Mesendoderm (in vitro differentiated cells): ENCODE results near the gene DENND1A.

Experiments
- DNase-seq: peaks from one replicate; pipeline ENCODE4 v3.0.0; 2013
- H2AK5ac ChIP-seq: 2 replicates; pipeline ENCODE4 v1.6.1; 2013; ENCODE audit warnings: low read length, inconsistent platforms
- H2BK120ac ChIP-seq: 2 replicates; pipeline ENCODE4 v1.6.1; 2013; ENCODE audit warnings: low read depth, mild to moderate bottlenecking, low read length, moderate library complexity, mixed read lengths
- H2BK15ac ChIP-seq: replicated peaks from 2 replicates; pipeline ENCODE4 v1.6.1; 2013; ENCODE audit warnings: low read depth, mild to moderate bottlenecking, moderate library complexity
- H2BK5ac ChIP-seq: 2 replicates; pipeline ENCODE4 v1.6.1; 2013; ENCODE audit warnings: low read length, inconsistent platforms
- H3K18ac ChIP-seq: 2 replicates; pipeline ENCODE4 v1.6.1; 2013; ENCODE audit warnings: mild to moderate bottlenecking, low read length, mixed read lengths
- H3K23ac ChIP-seq: one replicate; pipeline ENCODE4 v1.6.1; 2013; ENCODE audit warnings: low read length
- H3K27ac ChIP-seq: 2 replicates; pipeline ENCODE4 v1.5.1; 2013; ENCODE audit warnings: low read depth, mild to moderate bottlenecking, inconsistent platforms, low read length, moderate library complexity
- H3K27me3 ChIP-seq: 2 replicates; pipeline ENCODE4 v1.6.1; 2013; ENCODE audit warnings: low read length, control low read depth, mild to moderate bottlenecking, inconsistent platforms; ENCODE audit not compliant: insufficient read depth, poor library complexity
- H3K36me3 ChIP-seq: 2 replicates; pipeline ENCODE4 v1.6.1; 2013; ENCODE audit warnings: low read length, inconsistent platforms; ENCODE audit not compliant: control insufficient read depth, insufficient read depth
- H3K4ac ChIP-seq: one replicate; pipeline ENCODE4 v1.6.1; 2013; ENCODE audit warnings: low read depth, mild to moderate bottlenecking, low read length, moderate library complexity
- H3K4me1 ChIP-seq: 2 replicates; pipeline ENCODE4 v1.6.1; 2013; ENCODE audit warnings: low read depth, low read length, inconsistent platforms; ENCODE audit not compliant: control insufficient read depth
- H3K4me2 ChIP-seq: 2 replicates; pipeline ENCODE4 v1.6.1; 2013; ENCODE audit warnings: low read length
- H3K4me3 ChIP-seq: 2 replicates; pipeline ENCODE4 v1.5.1; 2013; ENCODE audit warnings: mild to moderate bottlenecking, low read length
- H3K56ac ChIP-seq: one replicate; pipeline ENCODE4 v1.6.1; 2013; ENCODE audit warnings: low read length
- H3K79me1 ChIP-seq: 2 replicates; pipeline ENCODE4 v1.6.1; 2013; ENCODE audit warnings: low read length, inconsistent platforms
- H3K79me2 ChIP-seq: 2 replicates; pipeline ENCODE4 v1.6.1; 2013; ENCODE audit warnings: mild to moderate bottlenecking, low read length; ENCODE audit not compliant: control insufficient read depth, insufficient read depth
- H3K9ac ChIP-seq: 2 replicates; pipeline ENCODE4 v1.6.1; 2013; ENCODE audit warnings: low read length, inconsistent platforms
- H4K5ac ChIP-seq: one replicate; pipeline ENCODE4 v1.6.1; 2013; ENCODE audit warnings: low read length
- H4K8ac ChIP-seq: one replicate; pipeline ENCODE4 v1.6.1; 2013; ENCODE audit warnings: low read depth, mild to moderate bottlenecking, control low read depth, low read length, moderate library complexity
- WGBS: extraction: QIAGEN DNeasy Blood & Tissue Kit; methylation state at CpG from one replicate; pipeline ENCODE4 v1.1.7; 2013; ENCODE audit warnings: low lambda C conversion rate, missing lambda C conversion rate; ENCODE audit not compliant: insufficient coverage; ENCODE audit errors: extremely low coverage; 5-methylcytosine and 5-hydroxymethylcytosine counted together

DENND1A gene

DNA sequence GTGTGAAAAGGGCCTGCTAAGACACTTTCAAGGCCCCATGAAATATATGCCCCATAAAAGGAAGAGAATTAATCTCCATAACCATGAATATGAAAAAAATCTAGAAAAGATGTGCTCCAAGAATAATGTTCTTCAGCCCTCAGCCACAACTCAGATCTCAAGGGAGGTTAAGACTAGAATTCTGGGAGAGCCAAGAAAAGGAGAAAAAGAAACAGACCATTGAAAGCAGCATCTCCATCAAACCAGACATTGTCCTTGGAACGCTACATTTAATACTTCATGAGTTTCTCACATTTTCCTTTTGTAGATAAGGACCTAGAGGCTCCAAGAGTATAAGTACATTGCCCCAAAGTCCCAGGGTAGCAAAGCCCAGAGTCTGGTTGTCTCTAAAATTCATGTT is 270.6 kb downstream of the DENND1A start:
- no CpG with 5 or more reads among the region's 1 CpG for WGBS
- no peak overlapping the region for H3K56ac ChIP-seq
- no peak overlapping the region for H3K27ac ChIP-seq

DNA sequence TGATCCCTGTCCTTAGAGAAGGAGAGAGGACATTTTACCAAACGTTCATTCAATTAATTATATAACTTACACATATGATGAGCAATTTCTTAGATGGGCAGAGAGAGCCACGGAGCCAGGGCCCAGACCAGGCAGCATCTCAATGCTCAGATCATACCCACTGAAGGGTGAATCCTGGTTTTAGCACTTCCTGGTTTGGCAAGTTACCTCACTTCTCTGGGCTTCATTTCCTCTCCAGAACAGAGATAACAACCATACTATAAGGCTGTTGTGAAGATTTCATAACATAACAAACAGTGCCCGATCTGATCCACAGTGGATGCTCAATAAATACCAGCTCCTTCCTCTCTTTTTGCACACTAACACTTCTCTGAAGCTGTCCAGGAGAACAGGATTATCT is 271.1 kb downstream of the DENND1A start:
- no peaks in the 10 kb centered on the region for H3K36me3 ChIP-seq
- no peak overlapping the region for H4K5ac ChIP-seq
- H2BK120ac ChIP-seq = no peak overlapping the region
- no peak overlapping the region for H2AK5ac ChIP-seq
- DNase-seq = no peak
- H4K8ac ChIP-seq = no peak overlapping the region
- no peak overlapping the region for H3K4ac ChIP-seq
- no peak overlapping the region for H3K4me3 ChIP-seq
- no peak overlapping the region for H3K9ac ChIP-seq
- no peaks in the 10 kb centered on the region for H3K79me2 ChIP-seq
- H3K27me3 ChIP-seq = no peaks in the 10 kb centered on the region
- H3K27ac ChIP-seq = no peak overlapping the region
- H3K79me1 ChIP-seq = no peaks in the 10 kb centered on the region
- no peak overlapping the region for H3K23ac ChIP-seq
- WGBS = no CpG with 5 or more reads among the region's 3 CpGs
- H2BK15ac ChIP-seq = no peak overlapping the region
- no peak overlapping the region for H3K56ac ChIP-seq
- H2BK5ac ChIP-seq = no peak overlapping the region
- no peak overlapping the region for H3K4me2 ChIP-seq
- H3K4me1 ChIP-seq = peaks cover 8% of the 10 kb centered on the region
- no peak overlapping the region for H3K18ac ChIP-seq

More for the DNA sequence above, 270.6 kb downstream of the DENND1A start:
- no peak overlapping the region for H4K8ac ChIP-seq
- H3K79me1 ChIP-seq = no peaks in the 10 kb centered on the region
- H2AK5ac ChIP-seq = no peak overlapping the region
- H3K9ac ChIP-seq = no peak overlapping the region
- H2BK15ac ChIP-seq = no peak overlapping the region
- no peaks in the 10 kb centered on the region for H3K36me3 ChIP-seq
- H3K4me2 ChIP-seq = no peak overlapping the region
- H3K4me3 ChIP-seq = no peak overlapping the region
- H3K23ac ChIP-seq = no peak overlapping the region
- no peak overlapping the region for H3K18ac ChIP-seq
- DNase-seq = no peak
- no peak overlapping the region for H2BK120ac ChIP-seq
- H3K27me3 ChIP-seq = no peaks in the 10 kb centered on the region
- H4K5ac ChIP-seq = no peak overlapping the region
- H3K79me2 ChIP-seq = no peaks in the 10 kb centered on the region
- peaks cover 8% of the 10 kb centered on the region for H3K4me1 ChIP-seq
- no peak overlapping the region for H2BK5ac ChIP-seq
- no peak overlapping the region for H3K4ac ChIP-seq

GRCh38 chr9:123657941-123658340 is 272.0 kb downstream of the DENND1A start:
- Histone ChIP-seq H3K27ac (no peak overlapping the region), H4K8ac (no peak overlapping the region), H3K23ac (no peak overlapping the region), H2BK15ac (no peak overlapping the region), H3K36me3 (no peaks in the 10 kb centered on the region), H3K9ac (no peak overlapping the region), H2AK5ac (no peak overlapping the region), H3K79me2 (no peaks in the 10 kb centered on the region), H3K4me1 (peaks cover 8% of the 10 kb centered on the region), H3K4me3 (no peak overlapping the region), H2BK120ac (no peak overlapping the region), H3K27me3 (no peaks in the 10 kb centered on the region), H3K56ac (no peak overlapping the region), H2BK5ac (no peak overlapping the region), H3K18ac (no peak overlapping the region), H3K4ac (no peak overlapping the region), H4K5ac (no peak overlapping the region), H3K4me2 (no peak overlapping the region), H3K79me1 (no peaks in the 10 kb centered on the region)
- DNase-seq = no peak
- no CpG with 5 or more reads among the region's 4 CpGs for WGBS

DNA sequence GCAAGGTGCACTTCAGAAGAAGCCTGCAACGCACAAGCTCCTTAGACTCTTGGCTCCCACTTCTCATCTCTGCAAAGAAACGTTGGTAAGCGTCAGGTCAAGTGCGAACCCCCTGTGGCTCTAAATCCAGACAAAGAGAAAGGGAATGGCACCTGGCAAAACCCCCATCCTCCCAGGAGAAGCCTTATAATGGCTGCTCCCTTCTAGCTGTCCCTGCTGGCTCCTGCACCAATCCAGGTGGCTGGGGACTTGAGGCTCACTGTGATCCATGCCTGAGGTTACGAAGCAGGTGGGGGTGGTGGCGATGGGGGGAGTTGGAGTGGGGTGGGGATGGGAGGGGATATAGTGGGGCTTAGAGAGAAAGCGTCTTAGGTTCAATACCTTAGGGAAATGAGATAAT is 272.8 kb downstream of the DENND1A start:
- DNase-seq = peak; percentile 13
- no peak overlapping the region for H3K4me3 ChIP-seq
- no peaks in the 10 kb centered on the region for H3K79me2 ChIP-seq
- H3K4me2 ChIP-seq = no peak overlapping the region
- no peak overlapping the region for H3K18ac ChIP-seq
- H3K23ac ChIP-seq = no peak overlapping the region
- H3K4me1 ChIP-seq = peaks cover 8% of the 10 kb centered on the region
- H2BK120ac ChIP-seq = no peak overlapping the region
- WGBS = no CpG with 5 or more reads among the region's 7 CpGs
- no peak overlapping the region for H2AK5ac ChIP-seq
- H3K79me1 ChIP-seq = no peaks in the 10 kb centered on the region
- H3K27ac ChIP-seq = no peak overlapping the region
- no peak overlapping the region for H2BK15ac ChIP-seq
- H3K27me3 ChIP-seq = no peaks in the 10 kb centered on the region
- no peak overlapping the region for H4K8ac ChIP-seq
- no peak overlapping the region for H3K4ac ChIP-seq
- no peak overlapping the region for H4K5ac ChIP-seq
- no peaks in the 10 kb centered on the region for H3K36me3 ChIP-seq
- H3K9ac ChIP-seq = no peak overlapping the region
- H3K56ac ChIP-seq = no peak overlapping the region
- H2BK5ac ChIP-seq = no peak overlapping the region

GRCh38 chr9:123656565-123656964 is 273.4 kb downstream of the DENND1A start:
- WGBS = no CpG with 5 or more reads among the region's 1 CpG
- no peak overlapping the region for H3K4me3 ChIP-seq
- H3K27ac ChIP-seq = no peak overlapping the region
- H4K5ac ChIP-seq = no peak overlapping the region
- H4K8ac ChIP-seq = no peak overlapping the region
- H3K56ac ChIP-seq = no peak overlapping the region
- H3K9ac ChIP-seq = no peak overlapping the region
- no peak overlapping the region for H2BK5ac ChIP-seq
- no peak overlapping the region for H2BK120ac ChIP-seq
- no peak overlapping the region for H2BK15ac ChIP-seq
- peaks cover 8% of the 10 kb centered on the region for H3K4me1 ChIP-seq
- H3K4ac ChIP-seq = no peak overlapping the region
- no peak overlapping the region for H3K23ac ChIP-seq
- no peaks in the 10 kb centered on the region for H3K27me3 ChIP-seq
- no peaks in the 10 kb centered on the region for H3K79me1 ChIP-seq
- peak overlapping the region; percentile 68 for H2AK5ac ChIP-seq
- H3K79me2 ChIP-seq = no peaks in the 10 kb centered on the region
- no peak for DNase-seq
- H3K36me3 ChIP-seq = no peaks in the 10 kb centered on the region
- H3K18ac ChIP-seq = no peak overlapping the region
- H3K4me2 ChIP-seq = no peak overlapping the region

DNA sequence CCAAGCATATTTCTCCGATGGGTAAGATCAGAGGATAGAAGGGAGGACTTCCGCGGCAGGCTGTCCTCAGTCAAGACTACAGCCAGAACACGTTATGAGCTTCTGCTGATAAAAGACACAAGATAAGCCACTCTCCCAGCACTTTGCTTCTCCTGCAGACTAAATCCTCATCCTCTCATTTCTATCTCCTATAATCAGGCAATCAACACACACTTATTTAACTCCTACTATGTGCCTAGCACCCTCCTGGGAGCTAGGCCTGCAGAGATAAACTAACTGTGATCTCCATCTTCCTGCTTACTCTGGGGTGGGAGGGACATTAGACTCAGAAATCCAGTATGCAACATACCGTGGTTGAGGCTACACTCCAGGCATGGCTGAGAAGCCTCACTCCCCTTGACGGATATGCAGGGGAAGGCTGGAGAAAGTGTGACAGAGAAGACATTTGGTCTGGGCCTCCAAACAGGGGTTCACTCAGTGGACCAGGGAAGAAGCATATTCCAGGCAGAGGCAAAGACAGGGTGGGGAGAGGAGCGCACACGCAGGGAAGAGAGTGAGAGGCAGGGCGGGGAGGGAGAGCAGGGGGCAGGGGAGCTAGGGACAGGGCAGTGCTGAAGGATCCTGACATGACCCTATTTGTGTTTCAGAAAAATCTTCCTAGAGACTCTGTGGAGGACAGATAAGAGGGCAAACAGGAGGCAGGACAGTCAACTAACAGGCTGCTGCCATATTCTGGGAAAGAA is 274.1 kb downstream of the DENND1A start:
- no peaks in the 10 kb centered on the region for H3K36me3 ChIP-seq
- DNase-seq = peak; percentile 90

More for the DNA sequence above, 274.1 kb downstream of the DENND1A start:
- Histone ChIP-seq H3K4ac (peak overlapping the region; percentile 36), H3K4me2 (no peak overlapping the region), H3K4me1 (peaks cover 8% of the 10 kb centered on the region), H3K79me1 (no peaks in the 10 kb centered on the region), H3K23ac (no peak overlapping the region), H2BK5ac (no peak overlapping the region), H3K9ac (no peak overlapping the region), H3K27me3 (no peaks in the 10 kb centered on the region), H3K27ac (peak overlapping the region; percentile 14), H3K18ac (no peak overlapping the region), H3K56ac (peak overlapping the region; percentile 51), H2BK120ac (no peak overlapping the region), H4K8ac (no peak overlapping the region), H2AK5ac (no peak overlapping the region), H4K5ac (no peak overlapping the region), H3K79me2 (no peaks in the 10 kb centered on the region), H3K4me3 (no peak overlapping the region), H2BK15ac (no peak overlapping the region)
- WGBS = no CpG with 5 or more reads among the region's 9 CpGs
